Fibroblast of skin of scalp (primary cell): ENCODE measurements around the gene UBE2F.
"Not testable (repeated sequence)": the region's sequence is repeated elsewhere in the genome, so short reads cannot be mapped to it uniquely, and the experiment has no call there.

Experiments used
- DNase-seq: peaks from one replicate; pipeline ENCODE4 v3.0.0-alpha.2; 2013

Gene UBE2F

DNA sequence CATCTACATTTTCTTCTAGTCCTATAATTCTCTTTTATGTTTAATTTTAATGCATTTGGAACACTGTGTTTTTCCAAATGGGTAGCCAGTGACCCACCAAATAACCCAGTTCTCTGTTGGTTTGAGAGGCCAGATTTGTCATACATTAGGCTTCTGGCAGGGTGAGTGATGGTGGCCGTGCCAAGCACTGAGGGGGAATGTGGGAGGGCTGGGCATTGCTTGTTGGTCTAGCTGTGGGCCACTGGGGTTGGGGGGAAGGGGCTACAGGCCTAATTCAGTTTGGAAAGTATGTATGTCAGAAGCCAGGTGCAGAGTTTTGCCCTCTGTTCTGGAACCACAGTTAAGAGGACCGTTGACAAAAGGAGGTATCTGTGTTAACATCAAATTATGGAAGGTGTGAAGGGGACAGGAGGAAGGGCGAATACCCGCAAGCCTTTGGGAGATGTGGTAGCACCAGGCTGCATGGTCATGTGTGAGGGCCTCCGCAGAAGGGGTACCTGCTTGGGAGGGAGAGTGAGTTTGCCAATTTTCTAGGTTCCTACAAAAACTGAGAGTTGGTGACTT is 55.9 kb downstream of the UBE2F start:
- no peak for DNase-seq

GRCh38 chr2:238023608-238024007 is 56.8 kb downstream of the UBE2F start:
- DNase-seq, result no peak

DNA sequence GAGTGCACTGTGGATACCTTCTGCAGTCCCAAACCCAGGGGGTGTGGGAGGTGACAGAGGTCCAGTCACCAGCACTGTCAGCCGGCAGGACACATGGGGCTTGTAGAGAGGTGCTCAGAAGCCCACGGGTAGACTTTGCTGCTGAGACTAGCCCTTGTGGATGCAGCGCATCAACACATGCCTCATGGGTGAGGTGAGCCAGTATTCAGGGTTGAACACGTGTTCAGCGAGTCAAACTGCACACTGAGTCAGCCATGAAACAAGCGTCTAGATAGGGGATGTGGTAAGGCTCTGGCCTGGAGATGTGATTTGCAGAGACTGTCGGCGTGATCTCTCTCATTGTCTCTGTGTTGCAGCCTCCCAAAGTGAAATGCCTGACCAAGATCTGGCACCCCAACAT is 58.2 kb downstream of the UBE2F start:
- peak; percentile 35 for DNase-seq

DNA sequence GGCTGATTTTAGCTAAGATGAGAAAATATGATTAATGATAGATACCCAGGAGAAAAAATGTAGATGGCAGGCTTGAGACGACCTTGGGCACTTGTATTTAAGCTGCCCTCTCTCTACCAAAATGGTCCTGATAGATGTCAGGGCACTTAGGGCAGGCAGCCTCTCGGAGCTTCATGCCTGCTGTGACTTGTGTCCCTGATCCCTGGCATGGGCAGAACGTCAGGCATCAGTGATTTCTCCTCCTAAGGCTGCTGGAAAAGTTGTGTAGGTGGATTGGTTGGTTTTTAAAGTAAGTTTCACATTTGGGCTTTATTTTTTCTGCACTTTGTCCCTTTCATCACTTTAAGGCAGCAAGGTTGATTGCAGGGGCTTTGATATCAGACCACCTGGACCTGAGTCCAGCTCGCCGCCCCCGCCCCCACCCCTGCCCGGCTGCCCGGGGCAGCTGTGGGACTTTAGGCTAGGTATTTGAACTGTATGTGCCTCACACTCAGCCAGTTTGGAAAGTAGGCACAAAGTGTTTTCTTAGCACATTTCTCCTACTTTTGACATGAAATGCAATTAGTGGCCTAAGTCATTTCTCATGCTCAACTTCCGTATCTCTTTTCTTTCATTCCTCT is 59.0 kb downstream of the UBE2F start:
- DNase-seq, result no peak

- peak; percentile 3 for DNase-seq
Observed at GRCh38 chr2:238027058-238027457, 60.2 kb downstream of the UBE2F start.

GRCh38 chr2:238027591-238028415 is 61.0 kb downstream of the UBE2F start:
- no peak for DNase-seq

DNA sequence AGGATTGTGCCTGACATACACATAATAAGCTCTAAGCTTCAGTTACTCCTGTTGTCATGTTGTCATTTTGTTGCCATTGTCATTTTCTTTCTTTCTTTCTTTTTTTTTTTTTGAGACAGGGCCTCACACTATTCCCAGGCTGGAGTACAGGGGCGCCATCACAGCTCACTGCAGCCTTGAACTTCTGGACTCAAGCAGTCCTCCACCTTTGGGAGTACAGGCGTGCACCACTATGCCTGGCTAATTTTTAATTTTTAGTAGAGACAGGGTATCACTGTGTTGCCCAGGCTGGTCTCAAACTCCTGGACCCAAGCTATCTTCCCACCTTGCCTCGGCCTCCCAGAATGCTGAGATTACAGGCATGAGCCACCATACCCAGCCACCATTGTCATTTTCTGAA is 63.0 kb downstream of the UBE2F start:
- no peak for DNase-seq

GRCh38 chr2:238030422-238031155 is 63.8 kb downstream of the UBE2F start:
- DNase-seq, result no peak

DNA sequence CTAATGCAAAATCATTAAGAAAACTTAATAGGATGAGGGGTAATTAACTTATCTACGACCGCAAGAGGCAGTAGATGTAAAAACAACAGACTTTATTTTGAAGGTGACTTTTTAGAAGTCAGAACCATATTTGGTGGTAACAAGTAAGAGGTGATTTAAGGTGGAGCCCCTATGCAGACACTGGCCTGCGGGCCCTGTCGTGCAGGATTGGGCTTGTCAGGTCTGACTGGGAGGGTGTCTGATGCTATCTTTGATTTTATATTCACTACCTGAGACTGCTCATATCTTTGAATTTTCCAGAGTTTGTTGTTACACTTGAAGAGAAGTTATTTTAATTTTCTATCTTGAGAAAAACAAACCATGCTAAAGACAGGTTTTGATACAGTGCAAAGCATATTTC is 64.9 kb downstream of the UBE2F start:
- DNase-seq, result no peak

GRCh38 chr2:238032755-238033337 is 66.0 kb downstream of the UBE2F start:
- no peak for DNase-seq

DNA sequence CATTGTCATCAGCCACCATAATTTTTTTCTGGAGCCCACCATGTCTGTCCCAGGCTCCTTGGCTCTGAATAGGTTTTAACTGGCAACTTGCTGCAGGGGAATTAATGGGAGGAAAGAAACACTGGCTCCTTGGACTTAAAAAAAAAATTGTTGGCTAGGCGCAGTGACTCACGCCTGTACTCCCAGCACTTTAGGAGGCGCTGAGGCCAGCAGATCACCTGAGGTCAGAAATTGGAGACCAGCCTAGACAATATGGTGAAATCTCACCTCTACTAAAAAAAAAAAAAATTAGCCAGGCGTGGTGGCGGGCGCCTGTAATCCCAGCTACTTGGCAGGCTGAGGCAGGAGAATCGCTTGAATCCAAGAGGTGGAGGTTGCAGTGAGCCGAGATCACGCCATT is 67.2 kb downstream of the UBE2F start:
- DNase-seq, result not testable (repeated sequence)

GRCh38 chr2:238038203-238038602 is 71.4 kb downstream of the UBE2F start:
- DNase-seq, result no peak

DNA sequence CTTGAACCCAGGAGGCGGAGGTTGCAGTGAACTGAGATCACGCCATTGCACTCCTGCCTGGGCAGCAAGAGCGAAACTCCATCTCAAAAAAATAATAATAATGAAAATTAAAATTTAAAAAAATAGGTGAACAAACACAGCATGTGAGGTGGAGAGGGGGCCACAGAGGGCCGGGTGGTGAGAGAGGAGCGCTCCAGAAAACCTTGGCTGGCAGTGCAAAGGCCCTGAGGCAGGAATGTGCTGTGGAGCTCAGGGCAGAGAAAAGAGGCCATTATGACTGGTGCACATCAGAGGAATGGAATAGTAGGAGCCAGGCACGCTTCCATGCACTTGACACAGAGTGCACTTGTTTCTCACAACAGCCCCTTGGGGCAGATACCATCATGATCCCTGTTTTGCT is 72.3 kb downstream of the UBE2F start:
- no peak for DNase-seq

- DNase-seq, result no peak
Observed at GRCh38 chr2:238039985-238040384, 73.2 kb downstream of the UBE2F start.

- DNase-seq, result no peak
Observed at GRCh38 chr2:238040918-238041317, 74.1 kb downstream of the UBE2F start.

- DNase-seq, result no peak
Observed at GRCh38 chr2:238042090-238042489, 75.3 kb downstream of the UBE2F start.

- no peak for DNase-seq
Observed at GRCh38 chr2:238042849-238043584, 76.2 kb downstream of the UBE2F start.

- DNase-seq, result no peak
Observed at GRCh38 chr2:238043851-238044250, 77.0 kb downstream of the UBE2F start.

- DNase-seq, result no peak
Observed at GRCh38 chr2:238045575-238045974, 78.8 kb downstream of the UBE2F start.

- no peak for DNase-seq
Observed at GRCh38 chr2:238046725-238047270, 80.0 kb downstream of the UBE2F start.

GRCh38 chr2:238053191-238053776 is 86.5 kb downstream of the UBE2F start:
- peak; percentile 15 for DNase-seq
